ENCODE data around the gene WDR47. TPM values are rescaled to one million over a fixed set of nuclear protein-coding genes. Genes with fewer than 3 reads are reported as not detected.
"Not testable (repeated sequence)": the region's sequence is repeated elsewhere in the genome, so short reads cannot be mapped to it uniquely, and the experiment has no call there.

WDR47 gene
- total RNA-seq, 4 donors from 2014 or later, result 13.9 to 18.8 (median 17.5) TPM

GRCh38 chr1:109011335-109011734 lies 30.6 kb downstream of the WDR47 start:
- intact Hi-C loops (cut with DNase I; ENCODE audit: low total_unique reads), result no loop called here
- Histone ChIP-seq H3K4me1 (peaks cover 0 to 8% of the 10 kb centered on the region in 2 donors), H3K27ac (no peak overlapping the region), H3K36me3 (peaks cover 0 to 16% of the 10 kb centered on the region in 2 donors), H3K27me3 (no peaks in the 10 kb centered on the region), H3K9me3 (peaks cover 0 to 2% (median 0%) of the 10 kb centered on the region in 3 donors), H3K4me3 (no peak overlapping the region)
- DNase-seq, result no peak
- in situ Hi-C loops (cut with MboI; ENCODE audit: low sequenced_read_pairs in 4 of 4), result no loop called here
- TF ChIP-seq CTCF (IDR thresholded peaks at IDR 0.05 in 4 of 5, conservative IDR thresholded peaks at IDR 0.05 in 1 of 5), result no peak
- no peak for TF ChIP-seq POLR2A (IDR thresholded peaks at IDR 0.05)
- no peak for ATAC-seq

- H3K27me3 ChIP-seq; intact Hi-C loops (cut with DNase I; ENCODE audit: low total_unique reads); in situ Hi-C loops (cut with MboI; ENCODE audit: low sequenced_read_pairs in 4 of 4); H3K4me1 ChIP-seq; DNase-seq; ATAC-seq; H3K4me3 ChIP-seq; H3K9me3 ChIP-seq; H3K27ac ChIP-seq: not testable (repeated sequence)
- peaks cover 0 to 57% of the 10 kb centered on the region in 2 donors for H3K36me3 ChIP-seq
Observed at GRCh38 chr1:108996622-108997021, 45.3 kb downstream of the WDR47 start.

- Histone ChIP-seq H3K4me3 (peak overlapping the region in 3 of 4 donors; percentile 1 to 42 (median 4)), H3K9me3 (no peaks in the 10 kb centered on the region), H3K4me1 (peaks cover 0 to 10% of the 10 kb centered on the region in 2 donors), H3K27ac (peak overlapping the region; percentile 57 to 78 (median 74)), H3K27me3 (no peaks in the 10 kb centered on the region), H3K36me3 (peaks cover 0 to 26% of the 10 kb centered on the region in 2 donors)
- no peak for DNase-seq
- in situ Hi-C loops (cut with MboI; ENCODE audit: low sequenced_read_pairs in 4 of 4), result no loop called here
- TF ChIP-seq CTCF (IDR thresholded peaks at IDR 0.05 in 4 of 5, conservative IDR thresholded peaks at IDR 0.05 in 1 of 5) (no peak), POLR2A (IDR thresholded peaks at IDR 0.05) (no peak)
- ATAC-seq, result peak; percentile 63 to 89
- intact Hi-C loops (cut with DNase I; ENCODE audit: low total_unique reads), result no loop called here
Observed at GRCh38 chr1:108983114-108983513, 58.8 kb downstream of the WDR47 start.

- TF ChIP-seq POLR2A (IDR thresholded peaks at IDR 0.05), result no peak
- TF ChIP-seq CTCF (IDR thresholded peaks at IDR 0.05 in 4 of 5, conservative IDR thresholded peaks at IDR 0.05 in 1 of 5), result no peak
- Histone ChIP-seq H3K27me3 (no peaks in the 10 kb centered on the region), H3K4me1 (no peaks in the 10 kb centered on the region), H3K9me3 (no peaks in the 10 kb centered on the region), H3K4me3 (no peak overlapping the region), H3K36me3 (peaks cover 0 to 32% of the 10 kb centered on the region in 2 donors), H3K27ac (no peak overlapping the region)
- in situ Hi-C loops (cut with MboI; ENCODE audit: low sequenced_read_pairs in 4 of 4) (no loop called here), intact Hi-C loops (cut with DNase I; ENCODE audit: low total_unique reads) (no loop called here)
- ATAC-seq (no peak), DNase-seq (no peak)
Observed at GRCh38 chr1:108976658-108977057, 65.2 kb downstream of the WDR47 start.

GRCh38 chr1:108972951-108973350 lies 69.0 kb downstream of the WDR47 start:
- Histone ChIP-seq H3K9me3 (no peaks in the 10 kb centered on the region), H3K27ac (no peak overlapping the region), H3K4me3 (no peak overlapping the region), H3K27me3 (no peaks in the 10 kb centered on the region), H3K36me3 (peaks cover 0 to 28% of the 10 kb centered on the region in 2 donors), H3K4me1 (no peaks in the 10 kb centered on the region)
- DNase-seq (no peak), ATAC-seq (no peak)
- in situ Hi-C loops (cut with MboI; ENCODE audit: low sequenced_read_pairs in 4 of 4), result no loop called here
- intact Hi-C loops (cut with DNase I; ENCODE audit: low total_unique reads), result no loop called here
- TF ChIP-seq POLR2A (IDR thresholded peaks at IDR 0.05) (no peak), CTCF (IDR thresholded peaks at IDR 0.05 in 4 of 5, conservative IDR thresholded peaks at IDR 0.05 in 1 of 5) (no peak)
